NCI-H2107 treated with DMSO at 0.1 percent for 48 hours (cell line): Measurements from ENCODE around the gene BABAM1.

Source experiments
- DNase-seq: peaks from one replicate; lab custom pipeline; 2025; ENCODE audit not compliant: unreplicated experiment; lab: John Stamatoyannopoulos, UW

The BABAM1 gene

DNA sequence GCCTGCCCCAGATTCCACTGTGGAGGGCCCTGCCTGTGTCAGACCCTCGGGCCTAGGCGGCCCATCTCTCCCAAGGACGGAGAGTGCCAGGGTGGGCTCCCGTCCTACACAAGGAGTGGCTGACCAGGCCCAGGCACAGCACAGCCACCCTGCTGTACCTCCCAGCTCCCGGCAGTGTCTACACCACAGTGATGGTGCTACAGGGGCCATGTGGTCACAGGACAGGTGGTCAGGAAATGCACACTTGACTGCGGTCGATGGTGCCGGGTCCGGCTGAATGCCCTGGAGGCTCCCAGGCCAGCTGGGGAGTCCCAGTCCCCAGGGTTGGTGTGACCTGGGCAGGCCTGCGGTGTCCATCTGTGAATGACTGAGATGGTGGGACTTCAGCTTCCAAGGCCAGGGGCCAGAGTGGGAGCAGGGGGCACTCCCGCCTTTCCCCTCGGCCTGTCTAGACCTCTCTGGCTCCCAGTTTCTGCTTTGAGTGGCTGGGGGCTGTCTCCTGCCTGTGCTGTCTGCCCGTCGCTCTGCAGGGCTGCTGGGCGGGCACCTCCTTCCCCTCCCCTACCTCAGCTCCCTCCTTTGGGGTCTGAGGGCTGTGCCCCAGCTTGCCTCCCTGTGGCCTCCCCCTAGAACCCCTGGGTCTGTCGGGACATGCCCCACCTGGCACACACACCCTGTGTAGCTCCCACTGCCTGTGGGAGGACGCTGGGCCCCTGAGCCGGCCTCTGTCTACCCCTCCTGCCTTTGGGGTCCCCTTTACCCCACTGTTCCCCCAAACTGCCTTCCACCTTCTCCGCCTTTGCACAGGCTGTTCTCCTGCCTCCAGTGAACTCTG lies 54.6 kb downstream of the BABAM1 start:
- no peak for DNase-seq

- no peak for DNase-seq
Measured at GRCh38 chr19:17322854-17323253, 55.6 kb downstream of the BABAM1 start.

DNA sequence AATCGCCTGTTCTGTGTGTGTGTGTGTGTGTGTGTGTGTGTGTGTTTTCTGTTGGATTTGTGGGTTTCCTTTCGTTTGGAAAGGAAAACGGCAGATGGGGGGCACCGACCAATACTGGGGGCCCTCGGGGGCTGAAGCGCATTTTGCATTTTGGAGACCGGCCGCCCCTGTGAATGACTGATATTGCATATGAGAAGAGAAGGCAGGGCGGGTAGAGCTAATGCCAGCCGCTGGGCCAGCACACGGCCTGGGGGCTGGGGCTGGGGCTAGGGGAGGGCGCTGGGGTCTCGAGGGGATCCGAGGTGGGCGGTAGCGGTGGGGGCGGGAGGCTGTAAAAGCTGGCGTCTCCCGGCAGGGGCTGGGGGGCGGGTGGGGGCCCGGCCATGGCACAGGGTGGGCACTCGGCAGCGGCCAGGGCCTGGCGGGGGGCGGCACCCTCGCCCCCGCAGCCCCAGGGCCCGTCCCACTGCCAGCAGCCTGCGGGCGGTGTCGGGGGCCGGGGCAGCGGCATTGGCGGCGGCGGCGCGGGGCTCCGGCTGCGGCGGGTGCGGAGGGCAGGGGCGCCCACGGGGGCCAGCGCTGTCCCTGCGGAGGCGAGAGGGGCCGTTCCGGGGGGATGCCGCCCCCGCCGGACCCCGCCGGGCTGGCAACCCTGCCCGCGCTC lies 56.2 kb downstream of the BABAM1 start:
- DNase-seq = no peak

GRCh38 chr19:17323964-17324332 lies 56.7 kb downstream of the BABAM1 start:
- DNase-seq = no peak

DNA sequence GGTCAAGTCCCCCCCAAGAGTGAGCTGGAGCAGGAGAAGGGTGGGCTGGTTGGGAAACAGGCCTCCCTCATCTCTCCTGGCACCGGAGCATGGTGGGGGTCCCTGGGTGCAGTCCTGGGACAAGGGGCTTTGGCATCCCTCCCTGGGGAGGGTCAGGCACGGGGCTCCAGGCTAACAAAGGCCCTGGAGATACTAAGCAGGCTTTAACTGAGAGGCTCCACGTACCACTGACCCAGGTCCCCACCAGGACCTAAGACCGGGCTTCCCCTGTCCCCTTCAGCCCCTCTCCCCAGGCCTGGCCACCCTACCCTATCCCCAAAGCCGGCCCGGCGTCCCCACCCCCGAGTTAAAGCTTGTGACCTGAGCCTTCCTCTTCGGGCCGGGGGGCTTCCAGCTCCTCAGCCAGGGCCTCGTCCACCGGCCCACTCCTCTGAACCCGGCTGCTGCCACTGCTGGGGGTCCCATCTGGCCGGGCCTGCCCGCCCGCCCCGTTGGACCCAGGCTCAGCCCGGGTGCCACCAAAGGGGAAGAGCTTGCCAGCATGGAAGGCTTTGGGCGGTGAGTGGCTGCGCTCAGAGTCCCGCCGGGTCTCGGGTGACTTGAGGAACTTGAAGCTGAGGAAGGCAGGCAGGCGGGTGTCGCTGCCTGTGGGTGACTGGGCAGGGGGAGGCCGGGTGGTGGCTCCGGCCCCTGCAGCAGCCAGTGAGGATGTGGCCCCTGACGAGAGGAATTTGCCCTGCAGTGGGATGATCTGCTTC lies 57.3 kb downstream of the BABAM1 start:
- no peak for DNase-seq

DNA sequence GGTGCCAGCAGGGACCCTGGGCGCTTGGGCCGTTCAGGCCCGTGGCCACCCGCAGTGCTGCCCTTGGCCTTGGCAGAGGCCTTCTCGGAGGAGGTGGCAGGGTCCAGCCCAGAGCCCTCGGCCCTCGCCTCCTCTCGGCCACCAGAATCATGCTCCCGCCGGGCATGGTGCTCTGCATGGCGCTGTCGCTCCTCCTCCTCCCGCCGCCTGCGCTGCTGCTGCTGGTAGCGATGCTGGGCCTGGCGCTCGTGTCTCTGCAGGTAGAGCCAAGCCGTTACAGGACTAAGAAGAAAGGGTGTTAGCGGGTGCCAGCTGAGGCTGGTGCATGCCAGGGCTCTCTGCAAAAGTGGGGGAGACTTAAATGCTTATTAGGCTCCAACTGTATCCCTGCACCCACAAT lies 57.9 kb downstream of the BABAM1 start:
- no peak for DNase-seq

DNA sequence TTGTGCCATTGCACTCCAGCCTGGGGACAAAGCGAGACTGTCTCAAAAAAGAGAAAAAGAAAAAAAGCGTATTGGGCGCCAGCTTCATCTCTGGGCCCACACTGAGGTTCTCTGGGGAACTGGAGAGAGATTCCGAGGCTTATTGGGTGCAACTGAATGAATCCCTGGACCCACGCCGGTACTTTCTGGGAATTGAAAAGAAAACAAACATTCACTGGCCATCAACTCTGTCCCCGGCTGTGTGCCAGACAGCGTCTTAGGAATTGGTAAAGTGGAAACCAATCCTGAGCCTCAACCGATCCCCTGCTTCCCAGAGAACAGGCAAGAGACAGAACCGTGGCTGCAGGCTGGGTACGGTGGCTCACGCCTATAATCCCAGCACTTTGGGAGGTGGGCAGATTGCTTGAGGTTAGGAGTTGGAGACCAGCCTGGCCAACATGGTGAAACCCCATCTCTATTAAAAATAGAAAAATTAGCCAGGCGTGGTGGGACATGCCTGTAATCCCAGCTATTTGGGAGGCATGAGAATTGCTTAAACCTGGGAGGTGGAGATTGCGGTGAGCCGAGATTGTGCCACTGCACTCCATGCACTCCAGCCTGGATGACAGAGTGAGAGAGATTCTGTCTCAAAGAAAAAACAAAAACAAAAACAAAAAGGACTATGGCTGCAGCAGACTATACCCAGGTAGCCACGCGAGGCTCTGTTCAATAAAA lies 58.8 kb downstream of the BABAM1 start:
- DNase-seq = no peak

GRCh38 chr19:17326595-17326966 lies 59.3 kb downstream of the BABAM1 start:
- no peak for DNase-seq

GRCh38 chr19:17327068-17327653 lies 59.9 kb downstream of the BABAM1 start:
- no peak for DNase-seq

DNA sequence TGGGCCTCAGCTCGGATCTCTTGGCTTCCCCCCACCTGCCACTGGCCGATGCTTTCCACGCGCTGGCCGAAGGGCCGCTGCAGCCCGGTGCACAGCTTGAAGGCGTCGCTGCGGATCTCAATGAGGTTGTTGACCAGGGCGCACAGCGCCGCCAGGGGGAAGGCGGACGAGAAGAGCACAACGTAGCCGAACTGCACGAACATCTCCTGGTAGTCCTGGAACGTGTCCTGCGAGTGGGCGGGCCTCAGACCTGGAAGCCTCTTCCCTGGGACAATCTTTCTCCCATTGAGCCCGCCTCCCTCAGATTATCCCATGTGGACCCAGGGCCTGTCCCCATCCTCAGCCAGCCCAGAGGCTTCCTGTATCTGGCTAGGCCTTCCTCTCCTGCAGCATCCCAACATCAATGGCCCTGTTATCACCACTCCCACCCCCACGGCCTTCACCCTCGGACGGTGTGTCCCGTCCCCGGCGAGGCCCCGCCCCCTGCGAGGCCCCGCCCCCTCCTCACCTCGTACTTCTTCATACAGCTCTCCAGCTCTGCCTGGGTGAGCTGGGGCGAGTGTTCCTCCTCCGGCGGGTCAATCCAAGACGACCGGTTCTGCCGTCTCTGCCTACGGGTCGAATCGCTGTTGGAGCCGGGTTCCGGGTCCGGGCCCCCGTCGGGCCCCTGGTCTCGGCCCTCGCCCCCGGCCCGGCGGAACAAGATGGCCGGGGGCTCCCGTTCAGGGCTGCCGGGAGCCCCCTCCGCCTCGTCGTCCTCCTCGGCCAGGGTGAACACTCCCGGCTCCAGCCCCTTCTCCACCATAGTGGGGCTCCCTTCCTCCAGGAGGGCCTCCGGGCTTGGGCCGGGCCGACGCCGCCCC lies 60.6 kb downstream of the BABAM1 start:
- DNase-seq = no peak
